ENCODE measurements around the gene GSE1.
A peak's percentile ranks its signal among the peaks of the same experiment; 100 is the strongest.

GSE1 gene

DNA sequence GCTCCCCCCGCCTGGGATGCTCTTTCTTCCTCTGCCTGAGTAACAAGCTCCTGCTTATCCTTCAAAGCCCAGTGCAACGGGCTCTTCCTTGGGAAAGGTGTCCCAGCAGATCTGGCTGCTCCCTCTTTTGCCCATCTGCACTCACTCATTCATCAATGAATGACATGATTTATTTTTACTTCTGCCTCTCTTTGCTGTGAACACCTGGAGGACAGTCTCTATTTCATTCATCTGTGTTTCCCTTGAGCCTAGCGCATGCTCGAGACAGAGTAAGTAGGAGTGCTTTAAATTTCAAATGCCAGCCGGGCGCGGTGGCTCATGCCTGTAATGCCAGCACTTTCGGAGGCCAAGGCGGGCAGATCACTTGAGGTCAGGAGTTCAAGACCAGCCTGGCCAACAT is 97.6 kb downstream of the GSE1 start:
- DNase-seq = no peak

DNA sequence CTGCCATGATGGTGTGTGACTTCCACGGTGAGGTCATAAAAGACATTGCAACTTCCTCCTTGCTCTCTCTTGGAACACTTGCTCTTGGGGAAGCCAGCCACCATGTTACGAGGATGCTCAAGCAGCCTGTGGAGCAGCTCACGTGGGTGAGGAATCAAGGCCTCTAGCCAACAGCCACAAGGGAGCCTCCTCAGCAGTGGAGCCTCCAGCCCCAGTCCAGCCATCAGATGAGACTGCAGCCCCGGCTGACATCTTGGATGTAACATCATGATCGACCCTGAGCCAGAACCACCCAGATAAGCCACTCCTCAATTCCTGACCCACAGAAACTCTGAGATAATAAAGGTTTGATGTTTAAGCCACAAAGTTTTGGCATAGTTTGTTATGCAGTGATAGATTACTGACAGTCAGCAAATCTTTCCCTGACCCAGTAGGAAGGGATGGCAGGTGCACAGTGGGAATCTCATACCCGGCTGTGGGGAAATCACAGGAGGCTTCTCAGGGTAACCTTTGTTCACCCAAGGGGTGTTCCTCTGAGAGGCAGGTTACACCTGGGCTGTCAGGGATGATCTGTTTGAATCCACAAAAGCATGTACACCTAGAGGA is 99.0 kb downstream of the GSE1 start:
- no peak for DNase-seq

DNA sequence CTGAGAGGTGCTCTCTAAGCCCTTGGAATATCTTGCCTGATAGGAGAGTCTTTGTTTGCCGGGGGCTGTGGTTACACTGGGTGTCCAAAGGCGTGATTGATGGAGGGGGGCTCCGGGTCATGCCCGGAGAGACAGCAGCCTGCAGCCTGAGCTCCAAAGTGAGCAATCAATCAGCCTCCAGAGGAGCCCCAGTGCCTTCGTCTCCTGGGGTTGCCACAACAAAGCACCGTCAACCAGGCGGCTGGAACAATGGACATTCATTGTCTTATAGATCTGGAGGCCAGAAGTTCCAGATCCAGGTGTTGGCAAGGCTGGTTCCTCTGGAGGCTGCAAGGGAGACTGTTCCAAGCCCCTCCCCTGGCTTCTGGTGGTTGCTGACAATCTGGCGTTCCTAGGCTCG is 99.7 kb downstream of the GSE1 start:
- DNase-seq = no peak

DNA sequence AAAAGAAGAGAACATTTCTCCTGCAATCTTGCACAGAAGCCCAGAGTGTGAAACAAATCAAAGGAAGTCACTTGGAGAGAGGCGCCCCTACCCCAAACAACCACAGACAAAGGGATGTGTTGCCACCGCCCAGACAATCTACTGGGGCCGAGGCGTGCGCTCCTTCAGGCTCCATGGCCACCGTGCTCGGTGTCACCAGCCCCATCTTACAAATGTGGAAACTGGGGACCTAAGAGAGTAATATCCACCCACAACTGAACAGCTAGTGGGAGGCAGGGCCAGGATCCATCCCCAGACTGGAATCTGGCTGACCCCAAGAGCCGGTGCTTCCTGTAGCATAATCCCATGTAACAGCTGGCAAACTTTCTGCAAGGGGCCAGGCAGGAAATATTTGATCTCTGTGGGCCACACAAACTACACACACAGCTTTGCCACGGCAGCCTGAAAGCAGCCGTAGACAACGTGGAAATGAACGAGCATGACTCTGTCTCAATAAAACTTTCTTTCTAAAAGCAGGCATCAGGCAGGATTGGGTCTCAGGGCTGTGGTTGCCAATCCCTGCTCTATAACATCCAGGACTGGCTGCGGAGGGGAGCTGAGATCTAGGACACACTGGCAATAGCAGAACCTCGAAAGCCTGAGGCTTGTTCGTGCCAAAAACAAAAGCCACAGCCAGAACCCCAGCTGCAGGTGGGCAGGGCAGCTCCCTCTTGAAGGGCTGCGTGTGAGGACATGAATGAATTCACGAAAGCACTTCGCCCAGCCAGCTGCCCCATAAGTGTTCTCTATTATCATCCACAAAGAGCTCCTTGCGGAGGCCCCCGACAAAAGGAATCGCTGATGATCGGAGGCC is 102.3 kb downstream of the GSE1 start:
- no peak for DNase-seq

DNA sequence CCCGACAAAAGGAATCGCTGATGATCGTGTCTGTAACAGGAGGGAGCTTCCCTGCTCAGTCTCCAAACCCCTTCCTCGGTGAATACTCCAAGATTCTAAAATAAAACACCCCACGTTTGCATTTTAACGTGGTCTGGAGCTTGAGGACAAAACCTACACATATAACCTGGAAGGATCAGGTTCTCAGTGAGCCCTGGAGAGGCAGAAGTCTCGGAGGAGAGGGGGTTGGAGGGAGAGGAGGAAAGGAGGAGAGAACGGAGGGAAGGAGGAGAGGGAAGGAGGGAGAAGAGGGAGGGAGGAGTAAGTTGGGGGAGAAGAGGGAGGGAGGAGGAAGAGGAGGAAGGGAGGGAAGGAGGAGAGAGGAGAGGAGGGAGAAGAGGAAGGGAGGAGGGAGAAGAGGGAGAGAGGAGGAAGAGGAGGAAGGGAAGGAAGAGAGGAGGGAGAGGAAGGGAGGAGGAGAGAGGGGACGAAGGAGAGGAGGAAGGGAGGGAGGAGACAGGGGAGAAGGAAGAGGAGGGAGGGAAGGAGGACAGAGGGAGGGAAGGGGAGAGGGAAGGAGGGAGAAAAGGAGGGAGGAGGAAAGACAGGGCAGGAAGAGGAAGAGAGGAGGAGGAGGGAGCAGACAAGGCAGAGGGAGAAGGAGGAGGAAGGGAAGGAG is 103.0 kb downstream of the GSE1 start:
- no peak for DNase-seq

DNA sequence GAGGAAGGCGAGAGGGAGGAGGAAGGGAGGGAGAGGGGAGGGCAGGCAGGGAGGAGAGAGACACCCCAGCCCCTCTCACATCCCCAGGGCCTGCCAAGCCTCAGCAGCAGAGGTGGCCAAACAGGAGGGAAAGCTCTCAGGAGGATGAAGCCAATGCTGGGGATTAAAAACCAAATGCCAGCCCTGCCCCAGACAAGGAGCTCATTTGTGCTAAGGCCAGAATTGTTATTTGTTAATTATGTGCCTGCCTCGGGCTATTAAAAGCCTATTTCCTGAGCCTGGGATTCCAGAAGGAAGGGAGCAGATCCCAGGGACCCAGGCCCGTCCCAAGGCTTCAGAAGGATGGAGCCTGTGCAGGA is 103.5 kb downstream of the GSE1 start:
- no peak for DNase-seq

DNA sequence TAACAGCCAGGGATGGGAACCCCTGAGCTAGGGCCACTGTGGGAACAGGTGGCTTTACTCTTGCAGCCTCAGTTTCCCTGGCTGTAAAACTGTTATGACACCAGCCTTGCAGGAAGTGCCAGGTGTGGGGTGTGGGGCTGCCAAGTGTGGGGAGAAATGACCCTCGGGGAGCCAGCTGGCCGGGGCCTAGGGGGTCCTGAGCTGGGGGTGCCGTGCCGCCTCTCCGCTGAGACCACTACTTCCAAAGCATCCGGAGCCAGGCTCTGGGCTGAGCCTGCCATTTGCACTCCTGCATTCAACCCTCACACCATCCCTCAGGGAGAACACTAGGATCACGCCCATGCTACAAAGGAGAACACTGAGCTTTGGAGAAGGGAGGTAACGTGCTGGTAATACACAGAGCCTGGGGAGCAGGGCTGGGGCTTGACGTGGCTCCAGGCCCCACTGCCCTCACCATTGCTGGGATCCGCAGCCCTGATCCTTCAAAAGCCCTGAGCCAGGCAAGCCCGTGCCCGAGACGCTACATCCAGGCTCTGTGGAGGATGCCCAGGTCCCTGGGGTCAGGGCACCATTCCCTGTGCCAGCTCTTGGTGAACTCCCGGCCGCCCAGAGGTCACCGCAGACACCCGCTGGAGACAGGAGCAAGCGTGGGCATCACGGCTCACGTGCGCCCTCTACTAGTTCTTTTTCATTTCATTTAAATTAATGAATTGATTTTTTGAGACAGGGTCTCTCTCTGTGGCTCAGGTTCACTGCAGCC is 104.5 kb downstream of the GSE1 start:
- peak; percentile 40 to 45 for DNase-seq

DNA sequence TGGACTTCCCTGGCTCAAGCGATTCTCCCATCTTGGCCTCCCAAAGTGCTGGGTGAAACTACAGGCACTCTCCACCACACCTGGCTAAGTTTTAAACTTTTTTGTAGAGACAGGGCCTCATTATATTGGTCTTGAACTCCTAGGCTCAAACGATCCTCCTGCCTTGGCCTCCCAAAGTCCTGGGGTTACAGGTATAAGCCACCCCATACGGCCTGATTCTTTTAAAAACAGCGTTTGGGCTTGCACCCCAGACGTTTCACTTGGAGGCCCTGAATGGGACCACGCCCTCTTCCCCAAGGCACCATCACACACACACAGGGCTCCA is 105.0 kb downstream of the GSE1 start:
- DNase-seq = no peak

DNA sequence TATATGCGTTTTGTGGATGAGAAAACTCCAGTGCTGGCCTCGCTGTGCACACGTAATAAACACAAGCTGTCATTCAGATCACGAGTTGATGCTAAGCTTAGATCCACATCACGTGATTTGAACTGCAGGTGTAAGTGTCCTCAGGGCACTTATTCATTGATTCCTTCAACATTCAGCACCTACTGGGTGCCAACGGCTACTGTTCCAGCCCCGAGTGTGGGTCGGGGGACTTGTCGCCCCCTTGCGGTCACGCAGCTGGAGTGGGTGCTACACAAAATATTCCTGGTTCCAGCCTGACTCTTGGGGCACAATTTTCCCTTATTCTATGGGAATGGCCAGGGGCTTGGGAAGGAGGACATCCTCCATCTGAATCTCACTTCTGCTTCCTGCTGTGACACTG is 105.6 kb downstream of the GSE1 start:
- no peak for DNase-seq

DNA sequence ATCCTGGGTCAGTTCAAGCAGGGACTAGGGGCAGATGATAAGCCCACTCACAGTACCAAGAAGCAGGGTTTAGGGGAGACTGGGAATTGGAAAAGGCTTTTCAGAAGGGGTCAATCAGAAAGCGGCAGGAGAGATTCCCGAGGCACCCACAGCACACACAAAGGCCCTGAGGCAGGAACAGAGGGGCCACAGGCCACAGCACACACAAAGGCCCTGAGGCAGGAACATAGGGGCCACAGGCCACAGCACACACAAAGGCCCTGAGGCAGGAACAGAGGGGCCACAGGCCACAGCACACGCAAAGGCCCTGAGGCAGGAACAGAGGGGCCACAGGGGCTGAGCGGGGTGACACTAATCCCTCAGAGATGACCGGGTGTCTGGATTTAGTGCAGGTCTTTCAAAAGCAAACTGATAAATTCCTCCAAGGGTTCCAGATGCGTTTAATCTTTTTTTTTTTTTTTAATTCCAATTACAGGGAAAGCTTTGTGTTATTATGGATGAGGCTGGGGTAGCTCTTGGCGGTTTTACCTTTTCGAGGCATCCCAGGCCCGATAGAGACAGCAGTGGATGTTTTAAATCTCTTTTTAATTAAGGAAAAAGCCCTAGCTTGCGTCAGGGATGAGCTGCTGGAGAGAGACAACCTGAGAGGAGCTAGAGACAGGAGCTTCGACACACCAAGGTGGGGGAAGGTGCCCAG is 106.6 kb downstream of the GSE1 start:
- DNase-seq = no peak

DNA sequence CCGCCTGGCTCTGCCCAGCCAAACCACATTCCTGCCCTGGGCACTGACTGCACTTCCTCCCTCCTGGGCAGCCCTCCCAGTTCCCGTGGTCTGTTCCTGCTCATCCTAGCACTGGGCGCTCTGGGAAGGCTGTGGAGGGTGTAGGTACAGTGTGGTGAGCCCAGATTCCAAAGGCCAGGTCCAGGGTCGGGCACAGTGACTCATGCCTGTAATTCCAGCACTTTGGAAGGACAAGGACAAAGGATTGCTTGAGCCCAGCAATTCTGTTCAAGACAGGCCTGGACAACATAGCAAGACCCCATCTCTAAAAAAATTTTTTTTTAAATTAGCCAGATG is 107.1 kb downstream of the GSE1 start:
- DNase-seq = no peak

DNA sequence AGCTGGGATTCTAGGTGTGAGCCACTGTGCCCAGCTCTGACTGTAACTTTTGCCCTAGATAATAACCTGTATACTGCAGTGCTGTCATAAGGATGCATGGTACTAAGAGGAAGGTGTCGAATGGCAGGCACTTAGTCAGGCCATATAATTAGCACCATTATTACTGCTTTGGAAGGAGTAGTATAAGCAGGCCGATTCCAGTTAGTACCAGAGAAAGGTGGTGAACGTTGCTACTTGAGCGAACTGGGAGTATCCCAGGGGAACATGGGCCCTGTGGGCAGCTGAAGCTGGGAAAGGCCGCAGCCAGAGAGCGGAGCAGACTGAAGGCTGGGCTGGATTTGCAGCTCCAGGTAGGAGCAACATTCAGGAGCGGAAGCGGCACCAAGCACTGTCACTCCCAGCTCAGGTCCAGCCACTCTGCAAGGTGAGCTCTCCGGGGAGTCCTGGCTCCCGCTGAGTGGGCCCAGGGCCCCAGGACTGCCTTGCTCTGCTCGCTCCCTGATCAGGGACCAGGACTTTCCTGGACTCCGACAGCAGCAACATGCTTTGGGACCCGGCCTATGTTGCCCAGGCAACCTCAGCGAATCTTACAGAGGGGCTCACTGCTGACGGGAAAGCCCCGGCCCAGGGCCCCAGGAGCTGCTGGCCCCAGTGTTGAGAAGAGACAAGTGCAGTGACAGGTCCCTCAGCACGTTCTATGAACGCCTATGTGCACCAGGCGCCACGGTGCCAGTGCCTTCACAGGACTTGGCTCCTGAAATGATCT is 109.2 kb downstream of the GSE1 start:
- no peak for DNase-seq

DNA sequence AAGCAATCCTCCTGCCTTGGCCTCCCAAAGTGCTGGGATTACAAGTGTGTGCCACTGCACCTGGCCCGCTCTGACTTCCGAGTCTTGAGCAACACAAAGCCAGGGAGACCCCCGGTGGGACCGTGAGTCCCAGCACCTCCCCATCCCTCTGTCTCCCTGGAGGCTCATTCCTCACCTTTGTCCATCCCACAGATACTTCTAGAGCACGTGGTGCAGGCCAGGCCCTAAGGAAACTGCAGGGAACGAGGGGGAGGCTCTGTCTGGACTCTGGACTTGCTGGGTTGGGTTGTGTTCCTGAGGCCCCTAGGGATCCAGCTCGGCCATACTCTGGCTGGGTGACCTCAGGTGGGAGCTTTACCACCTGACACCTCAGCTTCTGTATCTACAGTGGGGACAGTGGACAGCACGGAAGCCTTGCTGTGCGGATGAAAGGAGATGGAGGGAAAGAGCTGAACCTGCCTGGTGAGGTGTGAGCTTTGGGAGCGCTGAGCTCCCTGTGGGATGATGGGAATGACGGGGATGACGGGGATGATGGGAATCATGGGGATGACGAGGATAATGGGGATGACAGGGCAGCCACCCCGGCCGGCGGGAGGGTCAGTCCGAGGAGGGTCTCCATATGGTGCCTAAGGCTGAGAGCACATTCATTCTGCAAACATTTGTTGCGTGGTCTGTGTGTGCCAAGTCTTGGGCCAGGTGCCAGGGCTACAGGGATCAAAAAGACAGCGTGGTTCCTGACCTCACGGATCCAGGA is 111.2 kb downstream of the GSE1 start:
- DNase-seq = no peak

DNA sequence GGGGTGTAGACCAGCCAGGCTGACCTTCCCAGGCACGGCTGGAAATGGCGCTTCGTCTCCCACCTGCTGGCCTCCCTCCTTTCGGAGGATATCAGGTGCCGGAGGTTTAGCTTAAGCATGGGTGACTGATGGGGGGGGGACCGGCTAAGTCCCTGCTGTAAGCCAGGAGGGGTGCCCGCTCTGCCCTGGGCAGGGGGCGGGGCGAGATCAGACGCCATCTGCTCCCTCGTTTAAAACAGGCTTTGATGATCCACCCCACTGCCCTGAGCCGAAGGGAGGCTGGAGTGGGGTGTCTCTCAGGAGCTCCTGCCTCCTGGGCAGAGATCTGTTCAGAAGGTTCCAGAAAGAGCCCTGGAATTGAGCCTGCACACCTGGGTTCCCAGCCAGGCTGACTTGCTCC is 111.8 kb downstream of the GSE1 start:
- DNase-seq = no peak
